GM18868 (cell line): ENCODE data around the gene CPLX3.

ENCODE experiments used
- ATAC-seq: cut with Tn5 transposase; IDR thresholded peaks from one replicate; pipeline ENCODE4 v1.9.1; 2021; ENCODE audit warnings: mild to moderate bottlenecking, moderate library complexity; ENCODE audit not compliant: unreplicated experiment

The CPLX3 gene

GRCh38 chr15:74869726-74870407 lies 43.4 kb downstream of the CPLX3 start:
- peak; percentile 53 for ATAC-seq

DNA sequence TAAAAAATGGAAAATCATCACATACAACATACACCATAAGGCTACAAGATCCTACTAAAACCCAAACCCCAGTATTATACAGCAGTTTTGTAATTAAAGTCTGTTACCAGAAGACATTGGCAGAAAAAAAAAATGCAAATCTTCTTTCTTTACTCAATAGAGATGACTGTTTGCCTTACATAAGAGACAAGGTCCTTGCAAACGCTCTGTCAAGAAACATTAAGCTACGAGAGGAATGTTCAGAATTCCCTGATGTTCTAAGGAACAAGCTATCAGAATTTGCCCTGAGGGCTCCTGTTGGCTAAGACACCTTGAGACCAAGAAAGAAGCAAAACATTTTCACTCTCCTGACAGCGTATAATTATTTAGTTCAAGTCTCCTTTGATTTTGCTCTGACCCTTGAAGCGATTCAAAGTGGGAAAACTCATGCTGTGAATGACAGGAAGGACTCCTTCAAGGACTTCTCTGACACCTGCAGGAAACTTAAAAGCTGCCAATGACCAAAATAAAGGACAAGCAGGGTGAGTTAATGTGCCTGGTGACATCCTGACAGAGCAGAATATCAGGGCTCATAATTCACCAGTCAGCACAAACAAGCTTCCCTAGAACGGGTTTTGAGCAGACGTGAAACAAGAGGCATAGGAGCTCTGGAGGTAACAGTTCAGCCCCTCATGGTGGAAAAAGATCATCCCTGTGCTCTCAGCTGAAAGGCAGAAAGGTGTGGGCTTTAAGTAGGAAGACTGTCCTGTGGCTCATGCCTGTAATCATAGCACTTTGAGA lies 44.2 kb downstream of the CPLX3 start:
- ATAC-seq, result no peak

GRCh38 chr15:74872702-74873035 lies 46.2 kb downstream of the CPLX3 start:
- no peak for ATAC-seq

- peak; percentile 81 for ATAC-seq
Measured at GRCh38 chr15:74873036-74873755, 46.8 kb downstream of the CPLX3 start, which contains the start of gene SCAMP2. Gene SCAMP2, minus strand, starts transcription at chr15:74873365. Its CDS starts 110 bp downstream, at chr15:74873255.

GRCh38 chr15:74873756-74874424 lies 47.5 kb downstream of the CPLX3 start:
- ATAC-seq, result no peak

- ATAC-seq, result no peak
Measured at GRCh38 chr15:74878273-74878672, 51.8 kb downstream of the CPLX3 start.
